HG03196 (cell line): ENCODE results near the gene PIP4K2C.
"Not testable (repeated sequence)": the region's sequence is repeated elsewhere in the genome, so short reads cannot be mapped to it uniquely, and the experiment has no call there.

Experiments used
- ATAC-seq: cut with Tn5 transposase; IDR thresholded peaks from one replicate; pipeline ENCODE4 v1.9.1; 2021; ENCODE audit not compliant: unreplicated experiment

Gene PIP4K2C

GRCh38 chr12:57609101-57609780 is 18.2 kb downstream of the PIP4K2C start:
- no peak for ATAC-seq

GRCh38 chr12:57609781-57610553 is 19.0 kb downstream of the PIP4K2C start:
- no peak for ATAC-seq

- no peak for ATAC-seq
These were observed 19.6 kb downstream of the PIP4K2C start for GRCh38 chr12:57610554-57611107.

GRCh38 chr12:57611108-57611826 is 20.3 kb downstream of the PIP4K2C start, which contains the start of gene ARHGEF25:
Gene ARHGEF25 (plus strand): TSS chr12:57611435. CDS start chr12:57611895, 460 bp downstream.
- no peak for ATAC-seq

- ATAC-seq = no peak
These were observed 21.1 kb downstream of the PIP4K2C start for GRCh38 chr12:57611827-57612710.

GRCh38 chr12:57612711-57613426 is 21.9 kb downstream of the PIP4K2C start:
- no peak for ATAC-seq

- ATAC-seq = no peak
These were observed 22.6 kb downstream of the PIP4K2C start for GRCh38 chr12:57613427-57614109.

GRCh38 chr12:57614178-57614947 is 23.4 kb downstream of the PIP4K2C start:
- peak; percentile 52 for ATAC-seq

GRCh38 chr12:57614948-57615500 is 24.0 kb downstream of the PIP4K2C start:
- ATAC-seq = no peak

- no peak for ATAC-seq
These were observed 24.6 kb downstream of the PIP4K2C start for GRCh38 chr12:57615637-57616036.

GRCh38 chr12:57616383-57617101 is 25.6 kb downstream of the PIP4K2C start:
- no peak for ATAC-seq

- no peak for ATAC-seq
These were observed 26.9 kb downstream of the PIP4K2C start for GRCh38 chr12:57617942-57618341.

- ATAC-seq = not testable (repeated sequence)
These were observed 27.4 kb downstream of the PIP4K2C start for GRCh38 chr12:57618431-57618830.

GRCh38 chr12:57618966-57619433 is 28.0 kb downstream of the PIP4K2C start:
- no peak for ATAC-seq

GRCh38 chr12:57619434-57620244 is 28.6 kb downstream of the PIP4K2C start:
- ATAC-seq = no peak

- ATAC-seq = no peak
These were observed 29.4 kb downstream of the PIP4K2C start for GRCh38 chr12:57620245-57620935.
